Bronchial epithelial cell (primary cell): ENCODE data around the gene ACTN4. TPM values are rescaled to one million over a fixed set of nuclear protein-coding genes. Genes with fewer than 3 reads are reported as not detected.
"Not testable (repeated sequence)": the region's sequence is repeated elsewhere in the genome, so short reads cannot be mapped to it uniquely, and the experiment has no call there.

Source experiments
- DNase-seq: peaks from one replicate; pipeline ENCODE4 v3.0.0-alpha.2; 2010; ENCODE audit warnings: low read depth
- FAIRE-seq: peaks from 2 replicates; lab custom pipeline; 2011; peaks lifted over from hg19 to GRCh38; lab: Jason Lieb, UNC
- H3K27me3 ChIP-seq: 2 replicates; pipeline ENCODE4 v1.5.1; 2011; ENCODE audit warnings: low read length; ENCODE audit not compliant: control insufficient read depth, insufficient read depth
- H3K36me3 ChIP-seq: 2 replicates; pipeline ENCODE4 v1.5.1; 2011; ENCODE audit warnings: low read length; ENCODE audit not compliant: control insufficient read depth, insufficient read depth
- H3K4me3 ChIP-seq: 2 replicates; pipeline ENCODE4 v1.5.1; 2011; ENCODE audit warnings: mild to moderate bottlenecking, low read depth, low read length, control low read depth
- total RNA-seq: library from RNA; depleted of rRNA; stranded (reverse); fragments of >200 nt; gene quantifications from 2 replicates; pipeline ENCODE4 v1.2.1, GENCODE V29; 2014
- TF ChIP-seq, protein P1 (sequence below): IDR thresholded peaks from 2 replicates; pipeline ENCODE4 v1.5.1; 2011; ENCODE audit warnings: mild to moderate bottlenecking, moderate library complexity, low read length, control low read depth, inconsistent platforms; ENCODE audit not compliant: insufficient read depth, severe bottlenecking

Gene ACTN4
- total RNA-seq, 1 donor from 2014 or later = 130 TPM

DNA sequence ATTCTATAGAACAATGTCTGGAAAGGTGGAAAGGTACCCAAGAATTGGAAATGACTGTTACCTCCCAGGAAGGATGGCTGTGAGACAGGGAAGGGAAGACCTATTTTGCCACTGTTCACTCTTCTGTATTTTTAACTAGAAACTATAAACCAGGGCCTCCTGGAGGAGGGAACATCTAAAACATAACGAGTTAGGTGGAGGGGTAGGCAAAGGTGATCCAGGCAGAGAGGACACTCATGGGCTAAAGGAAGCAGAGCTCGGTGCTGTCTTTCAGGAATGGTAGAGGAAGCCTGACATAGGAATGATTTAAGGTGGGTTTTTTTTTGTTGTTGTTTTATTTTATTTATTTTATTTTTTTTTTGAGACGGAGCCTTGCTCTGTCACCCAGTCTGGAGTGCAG, 22.6 kb upstream of the ACTN4 start:
- Histone ChIP-seq H3K27me3 (no peaks in the 10 kb centered on the region), H3K4me3 (no peak overlapping the region), H3K36me3 (peaks cover 31% of the 10 kb centered on the region)
- no peak for DNase-seq
- no peak for FAIRE-seq
- TF ChIP-seq, protein P1, sequence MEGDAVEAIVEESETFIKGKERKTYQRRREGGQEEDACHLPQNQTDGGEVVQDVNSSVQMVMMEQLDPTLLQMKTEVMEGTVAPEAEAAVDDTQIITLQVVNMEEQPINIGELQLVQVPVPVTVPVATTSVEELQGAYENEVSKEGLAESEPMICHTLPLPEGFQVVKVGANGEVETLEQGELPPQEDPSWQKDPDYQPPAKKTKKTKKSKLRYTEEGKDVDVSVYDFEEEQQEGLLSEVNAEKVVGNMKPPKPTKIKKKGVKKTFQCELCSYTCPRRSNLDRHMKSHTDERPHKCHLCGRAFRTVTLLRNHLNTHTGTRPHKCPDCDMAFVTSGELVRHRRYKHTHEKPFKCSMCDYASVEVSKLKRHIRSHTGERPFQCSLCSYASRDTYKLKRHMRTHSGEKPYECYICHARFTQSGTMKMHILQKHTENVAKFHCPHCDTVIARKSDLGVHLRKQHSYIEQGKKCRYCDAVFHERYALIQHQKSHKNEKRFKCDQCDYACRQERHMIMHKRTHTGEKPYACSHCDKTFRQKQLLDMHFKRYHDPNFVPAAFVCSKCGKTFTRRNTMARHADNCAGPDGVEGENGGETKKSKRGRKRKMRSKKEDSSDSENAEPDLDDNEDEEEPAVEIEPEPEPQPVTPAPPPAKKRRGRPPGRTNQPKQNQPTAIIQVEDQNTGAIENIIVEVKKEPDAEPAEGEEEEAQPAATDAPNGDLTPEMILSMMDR = no peak

DNA sequence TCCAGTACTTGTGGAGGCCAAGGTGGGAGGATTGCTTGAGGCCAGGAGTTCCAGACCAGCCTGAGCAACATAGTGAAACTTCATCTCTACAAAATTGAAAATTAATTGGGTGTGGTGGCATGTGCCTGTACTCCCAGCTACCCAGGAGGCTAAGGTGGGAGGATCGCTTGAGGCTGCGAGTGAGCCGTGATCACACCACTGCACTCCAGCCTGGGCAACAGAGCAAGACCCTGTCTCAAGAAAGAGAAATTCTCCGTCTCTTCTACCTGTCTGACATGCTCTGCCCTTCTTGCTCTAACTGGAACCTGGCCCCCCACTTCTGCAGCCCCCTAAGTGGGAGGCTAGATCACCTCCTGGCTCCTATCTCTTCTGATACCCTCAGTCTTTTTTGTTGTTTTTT, 21.0 kb upstream of the ACTN4 start:
- Histone ChIP-seq H3K36me3 (peaks cover 26% of the 10 kb centered on the region), H3K4me3 (no peak overlapping the region), H3K27me3 (no peaks in the 10 kb centered on the region)
- TF ChIP-seq, protein P1 = no peak
- no peak for FAIRE-seq
- DNase-seq = no peak

DNA sequence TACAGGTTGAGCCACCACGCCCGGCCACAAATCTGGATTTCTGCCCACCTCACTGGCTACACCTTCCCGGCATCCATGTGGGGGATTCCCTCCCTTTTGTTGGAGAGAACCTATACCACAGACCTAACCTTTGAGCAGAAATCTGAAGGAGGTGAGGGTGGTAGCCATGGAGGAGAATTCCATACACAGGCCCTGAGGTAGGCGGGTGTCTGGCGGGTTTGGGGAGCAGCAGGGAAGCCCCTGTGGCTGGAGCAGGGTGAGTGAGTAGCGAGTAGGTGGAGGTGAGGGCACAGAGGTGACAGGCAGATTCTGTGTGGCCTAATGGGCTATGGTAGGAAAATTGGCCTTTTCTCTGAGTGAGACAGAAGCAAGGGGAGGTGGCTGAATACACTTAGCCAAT, 17.9 kb upstream of the ACTN4 start:
- FAIRE-seq = no peak
- peaks cover 23% of the 10 kb centered on the region for H3K36me3 ChIP-seq

DNA sequence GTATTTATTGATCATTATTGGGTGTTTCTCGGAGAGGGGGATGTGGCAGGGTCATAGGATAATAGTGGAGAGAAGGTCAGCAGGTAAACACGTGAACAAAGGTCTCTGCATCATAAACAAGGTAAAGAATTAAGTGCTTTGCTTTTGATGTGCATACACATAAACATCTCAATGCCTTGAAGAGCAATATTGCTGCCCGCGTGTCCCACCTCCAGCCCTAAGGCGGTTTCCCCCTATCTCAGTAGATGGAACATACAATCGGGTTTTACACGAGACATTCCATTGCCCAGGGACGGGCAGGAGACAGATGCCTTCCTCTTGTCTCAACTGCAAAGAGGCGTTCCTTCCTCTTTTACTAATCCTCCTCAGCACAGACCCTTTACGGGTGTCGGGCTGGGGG, 16.1 kb upstream of the ACTN4 start:
- not testable (repeated sequence) for H3K27me3 ChIP-seq, FAIRE-seq, H3K4me3 ChIP-seq, DNase-seq
- H3K36me3 ChIP-seq = peaks cover 25% of the 10 kb centered on the region

More for the DNA sequence above, 17.9 kb upstream of the ACTN4 start:
- Histone ChIP-seq H3K27me3 (no peaks in the 10 kb centered on the region), H3K4me3 (no peak overlapping the region)
- TF ChIP-seq, protein P1 = no peak
- DNase-seq = no peak

DNA sequence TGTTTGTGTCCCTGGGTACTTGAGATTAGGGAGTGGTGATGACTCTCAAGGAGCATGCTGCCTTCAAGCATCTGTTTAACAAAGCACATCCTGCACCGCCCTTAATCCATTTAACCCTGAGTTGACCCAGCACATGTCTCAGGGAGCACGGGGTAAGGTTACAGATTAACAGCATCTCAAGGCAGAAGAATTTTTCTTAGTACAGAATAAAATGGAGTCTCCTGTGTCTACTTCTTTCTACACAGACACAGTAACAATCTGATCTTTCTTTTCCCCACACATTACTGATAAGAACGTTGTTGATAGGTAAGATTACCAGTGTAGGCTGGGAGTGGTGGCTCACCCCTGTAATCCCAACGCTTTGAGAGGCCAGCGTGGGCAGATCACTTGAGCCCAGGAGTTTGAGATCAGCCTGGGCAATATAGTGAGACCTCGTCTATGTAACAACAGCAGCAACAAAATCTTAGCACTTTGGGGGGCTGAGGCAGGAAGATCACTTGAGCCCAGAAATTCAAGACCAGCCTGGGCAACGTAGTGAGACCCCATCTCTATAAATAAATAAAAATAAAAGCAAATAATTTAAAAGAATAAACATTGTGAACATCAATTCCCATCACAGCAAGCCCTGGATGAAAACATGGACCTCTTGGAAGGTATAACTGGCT, 15.5 kb upstream of the ACTN4 start:
- not testable (repeated sequence) for FAIRE-seq, H3K27me3 ChIP-seq, H3K4me3 ChIP-seq, DNase-seq
- peaks cover 24% of the 10 kb centered on the region for H3K36me3 ChIP-seq

DNA sequence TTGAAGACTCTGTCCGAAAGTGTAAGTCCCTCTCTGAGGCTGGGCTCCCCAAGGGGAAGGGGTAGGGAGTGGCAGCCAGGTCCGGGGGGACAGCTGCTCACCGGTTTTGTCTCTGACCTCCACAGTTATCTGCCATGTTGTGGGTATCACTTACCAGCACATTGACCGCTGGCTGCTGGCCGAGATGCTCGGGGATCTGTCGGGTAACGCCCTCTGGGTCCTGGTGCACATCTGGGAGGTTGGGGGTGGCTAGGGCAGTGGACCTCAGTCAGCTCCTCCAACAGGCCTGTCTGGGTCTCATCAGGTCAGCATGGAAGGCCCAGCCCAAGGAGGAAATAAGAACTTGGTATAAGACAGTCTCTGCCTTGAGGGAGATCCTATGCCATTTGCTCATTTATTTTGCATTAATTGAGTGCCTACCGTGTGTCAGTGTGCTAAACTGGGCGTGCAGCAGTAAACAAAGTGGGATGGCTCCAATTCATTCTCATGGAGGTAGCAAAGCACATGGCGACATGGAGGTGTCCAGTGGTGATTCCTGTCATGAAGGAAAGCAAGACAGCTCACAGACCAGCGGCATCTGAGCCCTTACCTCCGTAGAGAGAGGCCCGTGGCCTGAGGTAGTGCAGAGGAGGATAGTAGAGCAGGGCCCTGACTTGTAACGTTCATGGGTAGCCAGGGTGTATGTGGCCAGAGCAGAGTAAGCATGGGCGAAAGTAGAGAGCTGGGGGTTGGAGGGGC, 14.8 kb upstream of the ACTN4 start:
- FAIRE-seq = no peak
- Histone ChIP-seq H3K36me3 (peaks cover 19% of the 10 kb centered on the region), H3K4me3 (no peak overlapping the region)

More for the DNA sequence above, 14.8 kb upstream of the ACTN4 start:
- TF ChIP-seq, protein P1 = no peak
- DNase-seq = no peak
- H3K27me3 ChIP-seq = no peaks in the 10 kb centered on the region
